IPS-18c (cell line): ENCODE measurements around the gene HEATR5A.
"Not testable (repeated sequence)": the region's sequence is repeated elsewhere in the genome, so short reads cannot be mapped to it uniquely, and the experiment has no call there.

Experiments
- H3K4me3 ChIP-seq: 2 replicates; pipeline ENCODE4 v1.7.0; 2013; ENCODE audit warnings: low read depth, mild to moderate bottlenecking, low read length, moderate library complexity; ENCODE audit not compliant: insufficient read depth
- H3K9me3 ChIP-seq: one replicate; pipeline ENCODE4 v1.6.1; 2013; ENCODE audit warnings: mild to moderate bottlenecking, low read length, moderate library complexity; ENCODE audit not compliant: control insufficient read depth, insufficient read depth

The HEATR5A gene

GRCh38 chr14:31363331-31364073 is 56.8 kb downstream of the HEATR5A start:
- no peaks in the 10 kb centered on the region for H3K9me3 ChIP-seq
- no peak overlapping the region for H3K4me3 ChIP-seq

- no peaks in the 10 kb centered on the region for H3K9me3 ChIP-seq
- H3K4me3 ChIP-seq: no peak overlapping the region
Measured at GRCh38 chr14:31362746-31363145, 57.6 kb downstream of the HEATR5A start.

- not testable (repeated sequence) for H3K9me3 ChIP-seq, H3K4me3 ChIP-seq
Measured at GRCh38 chr14:31361761-31362160, 58.6 kb downstream of the HEATR5A start.

- Histone ChIP-seq H3K9me3 (no peaks in the 10 kb centered on the region), H3K4me3 (no peak overlapping the region)
Measured at GRCh38 chr14:31360919-31361662, 59.3 kb downstream of the HEATR5A start.

GRCh38 chr14:31357279-31357678 is 63.1 kb downstream of the HEATR5A start:
- H3K4me3 ChIP-seq: no peak overlapping the region

GRCh38 chr14:31346097-31346496 is 74.3 kb downstream of the HEATR5A start:
- Histone ChIP-seq H3K4me3 (no peak overlapping the region), H3K9me3 (no peaks in the 10 kb centered on the region)

More at GRCh38 chr14:31357279-31357678, 63.1 kb downstream of the HEATR5A start:
- no peaks in the 10 kb centered on the region for H3K9me3 ChIP-seq

- no peak overlapping the region for H3K4me3 ChIP-seq
- H3K9me3 ChIP-seq: no peaks in the 10 kb centered on the region
Measured at GRCh38 chr14:31341280-31341679, 79.1 kb downstream of the HEATR5A start.

- no peaks in the 10 kb centered on the region for H3K9me3 ChIP-seq
- H3K4me3 ChIP-seq: no peak overlapping the region
Measured at GRCh38 chr14:31340297-31341063, 79.9 kb downstream of the HEATR5A start.

GRCh38 chr14:31339743-31340142 is 80.6 kb downstream of the HEATR5A start:
- H3K4me3 ChIP-seq: no peak overlapping the region
- H3K9me3 ChIP-seq: no peaks in the 10 kb centered on the region

- Histone ChIP-seq H3K4me3 (no peak overlapping the region), H3K9me3 (no peaks in the 10 kb centered on the region)
Measured at GRCh38 chr14:31337331-31337730, 83.0 kb downstream of the HEATR5A start.

GRCh38 chr14:31336646-31337045 is 83.7 kb downstream of the HEATR5A start:
- Histone ChIP-seq H3K4me3 (no peak overlapping the region), H3K9me3 (no peaks in the 10 kb centered on the region)

GRCh38 chr14:31331395-31331794 is 89.0 kb downstream of the HEATR5A start:
- H3K4me3 ChIP-seq, H3K9me3 ChIP-seq: not testable (repeated sequence)

GRCh38 chr14:31329876-31330521 is 90.4 kb downstream of the HEATR5A start:
- not testable (repeated sequence) for H3K9me3 ChIP-seq, H3K4me3 ChIP-seq

- H3K4me3 ChIP-seq: no peak overlapping the region
- peaks cover 6% of the 10 kb centered on the region for H3K9me3 ChIP-seq
Measured at GRCh38 chr14:31326111-31326510, 94.2 kb downstream of the HEATR5A start.

GRCh38 chr14:31323419-31323818 is 96.9 kb downstream of the HEATR5A start:
- no peaks in the 10 kb centered on the region for H3K9me3 ChIP-seq

GRCh38 chr14:31320922-31321766 is 99.2 kb downstream of the HEATR5A start:
- Histone ChIP-seq H3K4me3 (no peak overlapping the region), H3K9me3 (no peaks in the 10 kb centered on the region)

More at GRCh38 chr14:31323419-31323818, 96.9 kb downstream of the HEATR5A start:
- no peak overlapping the region for H3K4me3 ChIP-seq
